HepG2 (cell line): ENCODE measurements around the gene ZNF341. TPM values are rescaled to one million over a fixed set of nuclear protein-coding genes. Genes with fewer than 3 reads are reported as not detected.
A peak's percentile ranks its signal among the peaks of the same experiment; 100 is the strongest.

ENCODE experiments used
- HES4 ChIP-seq: sonication (generic); formaldehyde crosslinking; IDR thresholded peaks from 2 replicates; pipeline ENCODE4 v1.9.0; 2021; ENCODE audit warnings: mild to moderate bottlenecking, missing genetic modification reagents, borderline replicate concordance
- HMGXB3 ChIP-seq: sonication (generic); formaldehyde crosslinking; IDR thresholded peaks from 2 replicates; pipeline ENCODE4 v1.4.0; 2020; ENCODE audit warnings: missing genetic modification reagents, borderline replicate concordance
- IKZF5 ChIP-seq: IDR thresholded peaks from 2 replicates; pipeline ENCODE4 v1.6.1; 2018; ENCODE audit warnings: missing genetic modification reagents, mild to moderate bottlenecking, missing compliant biosample characterization
- NRL ChIP-seq: sonication (generic); formaldehyde crosslinking; IDR thresholded peaks from 2 replicates; pipeline ENCODE4 v1.5.0; 2020; ENCODE audit warnings: missing genetic modification reagents, mild to moderate bottlenecking, moderate library complexity, borderline replicate concordance
- ZNF263 ChIP-seq: sonication (generic); formaldehyde crosslinking; IDR thresholded peaks from 2 replicates; pipeline ENCODE4 v1.4.0; 2020; ENCODE audit warnings: missing genetic modification reagents
- ZNF510 ChIP-seq: sonication (generic); formaldehyde crosslinking; IDR thresholded peaks from 2 replicates; pipeline ENCODE4 v1.4.0; 2020; ENCODE audit warnings: low read depth, mild to moderate bottlenecking, missing genetic modification reagents
- polyA plus RNA-seq, 8 experiments: library from polyadenylated mRNA; depleted of rRNA in 3 of 8; stranded (reverse) in 7 of 8; unstranded in 1 of 8; fragments of >200 nt; fragmentation: Illumina TruSeq in 4 of 8; extraction: Trizol in 4 of 8; gene quantifications; 2 replicates each; pipeline versions ENCODE4 v1.2.1 to v1.2.3, GENCODE V29; 2011 to 2016; ENCODE audit warnings: low read depth in 4 of 8, missing spikeins in 1 of 8, mixed read lengths in 1 of 8; ENCODE audit not compliant: insufficient read depth in 1 of 8
- total RNA-seq, 5 experiments: library from RNA; depleted of rRNA; stranded (reverse); fragments of >200 nt; fragmentation: Illumina TruSeq; extraction: Trizol; gene quantifications; 2 replicates each; pipeline ENCODE4 v1.2.3, GENCODE V29; 2016; ENCODE audit warnings: low read depth in 1 of 5
- TF ChIP-seq, protein P1 (sequence below): sonication (generic); formaldehyde crosslinking; IDR thresholded peaks from 2 replicates; pipeline ENCODE4 v1.8.0; 2022; ENCODE audit warnings: mild to moderate bottlenecking, missing genetic modification reagents, borderline replicate concordance
- TF ChIP-seq, protein P2 (sequence below): IDR thresholded peaks from 2 replicates; pipeline ENCODE4 v1.4.0; 2020; ENCODE audit warnings: mild to moderate bottlenecking, missing genetic modification reagents
- TF ChIP-seq, protein P3 (sequence below): IDR thresholded peaks from 2 replicates; pipeline ENCODE4 v1.6.1; 2016; ENCODE audit warnings: missing genetic modification reagents, missing compliant biosample characterization

Gene ZNF341
- total and polyA plus RNA-seq, 2 of the 13 experiments (the other 11 are each of a cell fraction or from before 2014, with no cell fraction given), result 1.1 to 2.2 TPM

DNA sequence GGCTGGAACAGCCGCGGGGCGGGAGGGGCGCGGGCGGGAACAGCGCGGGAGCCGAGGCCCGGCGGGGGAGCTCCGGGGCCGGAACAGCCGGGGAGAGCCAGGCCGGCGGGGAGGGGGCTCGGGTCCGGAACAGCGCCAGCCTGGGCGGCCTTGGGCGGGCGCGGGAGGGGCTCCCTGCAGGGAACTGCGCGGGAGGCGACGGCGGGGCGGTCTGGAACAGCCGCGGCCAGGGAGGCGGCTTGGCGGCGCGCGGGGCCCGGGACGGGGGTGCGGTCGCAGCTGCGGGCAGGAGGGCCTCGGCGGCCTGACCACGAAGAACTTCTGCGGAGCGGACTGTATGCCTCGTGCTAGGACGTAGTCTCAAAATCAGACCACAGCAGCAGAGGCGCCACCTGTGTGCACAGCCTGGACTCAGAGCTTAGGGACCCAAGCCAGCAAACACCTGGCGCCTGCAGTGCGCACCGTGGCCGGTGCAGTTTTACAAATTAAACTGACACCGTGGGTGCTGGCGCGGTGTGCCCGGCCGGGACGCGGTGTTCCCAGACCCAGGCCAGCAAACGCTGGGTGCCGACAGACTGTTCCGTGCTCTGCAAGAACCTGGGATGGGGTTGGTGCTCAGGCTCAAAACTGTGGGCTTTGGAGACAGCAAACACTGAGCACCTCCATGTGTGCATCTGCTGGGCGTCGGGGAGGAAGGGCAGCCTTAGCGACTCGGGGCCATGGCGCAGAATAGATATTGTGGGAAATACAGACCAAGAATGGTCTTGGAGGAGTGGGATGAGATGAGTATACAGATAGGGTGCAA lies 572 bp downstream of the ZNF341 start (continued):
- TF ChIP-seq HMGXB3 (CRISPR knock-in tag) (peak; percentile 88; the same call in 1 of the 2 replicates), ZNF510 (peak; percentile 98; the same call in 1 of the 2 replicates), HES4 (CRISPR knock-in tag) (peak; percentile 79), IKZF5 (CRISPR knock-in tag) (peak; percentile 73), ZNF263 (CRISPR knock-in tag) (peak; percentile 15; the same call in 1 of the 2 replicates), NRL (peak; percentile 98)
- TF ChIP-seq, protein P1, sequence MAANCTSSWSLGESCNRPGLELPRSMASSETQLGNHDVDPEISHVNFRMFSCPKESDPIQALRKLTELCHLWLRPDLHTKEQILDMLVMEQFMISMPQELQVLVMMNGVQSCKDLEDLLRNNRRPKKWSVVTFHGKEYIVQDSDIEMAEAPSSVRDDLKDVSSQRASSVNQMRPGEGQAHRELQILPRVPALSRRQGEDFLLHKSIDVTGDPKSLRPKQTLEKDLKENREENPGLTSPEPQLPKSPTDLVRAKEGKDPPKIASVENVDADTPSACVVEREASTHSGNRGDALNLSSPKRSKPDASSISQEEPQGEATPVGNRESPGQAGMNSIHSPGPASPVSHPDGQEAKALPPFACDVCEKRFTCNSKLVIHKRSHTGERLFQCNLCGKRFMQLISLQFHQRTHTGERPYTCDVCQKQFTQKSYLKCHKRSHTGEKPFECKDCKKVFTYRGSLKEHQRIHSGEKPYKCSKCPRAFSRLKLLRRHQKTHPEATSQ, result peak; percentile 90
- TF ChIP-seq, protein P2, sequence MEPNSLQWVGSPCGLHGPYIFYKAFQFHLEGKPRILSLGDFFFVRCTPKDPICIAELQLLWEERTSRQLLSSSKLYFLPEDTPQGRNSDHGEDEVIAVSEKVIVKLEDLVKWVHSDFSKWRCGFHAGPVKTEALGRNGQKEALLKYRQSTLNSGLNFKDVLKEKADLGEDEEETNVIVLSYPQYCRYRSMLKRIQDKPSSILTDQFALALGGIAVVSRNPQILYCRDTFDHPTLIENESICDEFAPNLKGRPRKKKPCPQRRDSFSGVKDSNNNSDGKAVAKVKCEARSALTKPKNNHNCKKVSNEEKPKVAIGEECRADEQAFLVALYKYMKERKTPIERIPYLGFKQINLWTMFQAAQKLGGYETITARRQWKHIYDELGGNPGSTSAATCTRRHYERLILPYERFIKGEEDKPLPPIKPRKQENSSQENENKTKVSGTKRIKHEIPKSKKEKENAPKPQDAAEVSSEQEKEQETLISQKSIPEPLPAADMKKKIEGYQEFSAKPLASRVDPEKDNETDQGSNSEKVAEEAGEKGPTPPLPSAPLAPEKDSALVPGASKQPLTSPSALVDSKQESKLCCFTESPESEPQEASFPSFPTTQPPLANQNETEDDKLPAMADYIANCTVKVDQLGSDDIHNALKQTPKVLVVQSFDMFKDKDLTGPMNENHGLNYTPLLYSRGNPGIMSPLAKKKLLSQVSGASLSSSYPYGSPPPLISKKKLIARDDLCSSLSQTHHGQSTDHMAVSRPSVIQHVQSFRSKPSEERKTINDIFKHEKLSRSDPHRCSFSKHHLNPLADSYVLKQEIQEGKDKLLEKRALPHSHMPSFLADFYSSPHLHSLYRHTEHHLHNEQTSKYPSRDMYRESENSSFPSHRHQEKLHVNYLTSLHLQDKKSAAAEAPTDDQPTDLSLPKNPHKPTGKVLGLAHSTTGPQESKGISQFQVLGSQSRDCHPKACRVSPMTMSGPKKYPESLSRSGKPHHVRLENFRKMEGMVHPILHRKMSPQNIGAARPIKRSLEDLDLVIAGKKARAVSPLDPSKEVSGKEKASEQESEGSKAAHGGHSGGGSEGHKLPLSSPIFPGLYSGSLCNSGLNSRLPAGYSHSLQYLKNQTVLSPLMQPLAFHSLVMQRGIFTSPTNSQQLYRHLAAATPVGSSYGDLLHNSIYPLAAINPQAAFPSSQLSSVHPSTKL (CRISPR knock-in tag), result no peak; the same call in none of the 2 replicates
- TF ChIP-seq, protein P3, sequence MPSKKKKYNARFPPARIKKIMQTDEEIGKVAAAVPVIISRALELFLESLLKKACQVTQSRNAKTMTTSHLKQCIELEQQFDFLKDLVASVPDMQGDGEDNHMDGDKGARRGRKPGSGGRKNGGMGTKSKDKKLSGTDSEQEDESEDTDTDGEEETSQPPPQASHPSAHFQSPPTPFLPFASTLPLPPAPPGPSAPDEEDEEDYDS (CRISPR knock-in tag), result peak; percentile 33; the same call in 1 of the 2 replicates
